ENCODE results near the gene RERG. TPM values are rescaled to one million over a fixed set of nuclear protein-coding genes. Genes with fewer than 3 reads are reported as not detected.

The RERG gene
- polyA plus RNA-seq, 1 donor: 34.5 TPM

- DNase-seq: no peak
These were observed 1.0 kb upstream of the RERG start for GRCh38 chr12:15222219-15222618.

- DNase-seq: no peak
These were observed 766 bp downstream of the RERG start for GRCh38 chr12:15220451-15220850.

- no peak for DNase-seq
These were observed 2.4 kb downstream of the RERG start for GRCh38 chr12:15218794-15219193.

- no peak for DNase-seq
These were observed 5.0 kb downstream of the RERG start for GRCh38 chr12:15216036-15216889.

GRCh38 chr12:15214851-15215601 lies 6.2 kb downstream of the RERG start:
- no peak for DNase-seq

GRCh38 chr12:15212930-15213329 lies 8.3 kb downstream of the RERG start:
- DNase-seq: no peak

GRCh38 chr12:15209782-15210181 lies 11.4 kb downstream of the RERG start:
- no peak for DNase-seq

- no peak for DNase-seq
These were observed 12.2 kb downstream of the RERG start for GRCh38 chr12:15208871-15209656.

GRCh38 chr12:15208140-15208539 lies 13.1 kb downstream of the RERG start:
- DNase-seq: no peak

- no peak for DNase-seq
These were observed 14.3 kb downstream of the RERG start for GRCh38 chr12:15206831-15207389.

GRCh38 chr12:15206338-15206737 lies 14.9 kb downstream of the RERG start:
- DNase-seq: no peak

- no peak for DNase-seq
These were observed 15.7 kb downstream of the RERG start for GRCh38 chr12:15205341-15206010.

- no peak for DNase-seq
These were observed 19.8 kb downstream of the RERG start for GRCh38 chr12:15201456-15201855.

- DNase-seq: no peak
These were observed 20.2 kb downstream of the RERG start for GRCh38 chr12:15201056-15201455.

- no peak for DNase-seq
These were observed 20.6 kb downstream of the RERG start for GRCh38 chr12:15200641-15201040.

GRCh38 chr12:15199930-15200329 lies 21.3 kb downstream of the RERG start:
- no peak for DNase-seq

GRCh38 chr12:15196678-15197505 lies 24.3 kb downstream of the RERG start:
- no peak for DNase-seq

GRCh38 chr12:15196221-15196620 lies 25.0 kb downstream of the RERG start:
- no peak for DNase-seq

- no peak for DNase-seq
These were observed 26.5 kb downstream of the RERG start for GRCh38 chr12:15194456-15195368.

- DNase-seq: peak; percentile 50
These were observed 27.3 kb downstream of the RERG start for GRCh38 chr12:15193946-15194345.

Data from left kidney (tissue), 2 donors.